Measurements from ENCODE around the gene PLEKHA7.

The PLEKHA7 gene

GRCh38 chr11:16784666-16785065 is 229.5 kb downstream of the PLEKHA7 start:
- H3K79me2 ChIP-seq (ENCODE audit: control insufficient read depth, low read length) = no peaks in the 10 kb centered on the region
- no peak overlapping the region for H3K4me2 ChIP-seq (ENCODE audit: low read length)
- no peak for TF ChIP-seq EZH2phosphoT487 (IDR thresholded peaks at IDR 0.05; ENCODE audit: borderline replicate concordance, low read length)
- TF ChIP-seq, protein P1, sequence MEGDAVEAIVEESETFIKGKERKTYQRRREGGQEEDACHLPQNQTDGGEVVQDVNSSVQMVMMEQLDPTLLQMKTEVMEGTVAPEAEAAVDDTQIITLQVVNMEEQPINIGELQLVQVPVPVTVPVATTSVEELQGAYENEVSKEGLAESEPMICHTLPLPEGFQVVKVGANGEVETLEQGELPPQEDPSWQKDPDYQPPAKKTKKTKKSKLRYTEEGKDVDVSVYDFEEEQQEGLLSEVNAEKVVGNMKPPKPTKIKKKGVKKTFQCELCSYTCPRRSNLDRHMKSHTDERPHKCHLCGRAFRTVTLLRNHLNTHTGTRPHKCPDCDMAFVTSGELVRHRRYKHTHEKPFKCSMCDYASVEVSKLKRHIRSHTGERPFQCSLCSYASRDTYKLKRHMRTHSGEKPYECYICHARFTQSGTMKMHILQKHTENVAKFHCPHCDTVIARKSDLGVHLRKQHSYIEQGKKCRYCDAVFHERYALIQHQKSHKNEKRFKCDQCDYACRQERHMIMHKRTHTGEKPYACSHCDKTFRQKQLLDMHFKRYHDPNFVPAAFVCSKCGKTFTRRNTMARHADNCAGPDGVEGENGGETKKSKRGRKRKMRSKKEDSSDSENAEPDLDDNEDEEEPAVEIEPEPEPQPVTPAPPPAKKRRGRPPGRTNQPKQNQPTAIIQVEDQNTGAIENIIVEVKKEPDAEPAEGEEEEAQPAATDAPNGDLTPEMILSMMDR (IDR thresholded peaks at IDR 0.05; ENCODE audit: low read depth, low read length, poor library complexity, severe bottlenecking) = no peak
- H3K27ac ChIP-seq (ENCODE audit: low read depth, low read length) = no peak overlapping the region
- no peaks in the 10 kb centered on the region for H3K36me3 ChIP-seq (ENCODE audit: control insufficient read depth, low read length)
- H3K4me1 ChIP-seq (ENCODE audit: control insufficient read depth, low read length) = no peaks in the 10 kb centered on the region
- H3K9me3 ChIP-seq (ENCODE audit: control insufficient read depth, insufficient read depth, low read length) = no peaks in the 10 kb centered on the region
- no peaks in the 10 kb centered on the region for H3K9me2 ChIP-seq (replicated peaks; ENCODE audit: control insufficient read depth, low read length)
- H3K27me3 ChIP-seq (ENCODE audit: control insufficient read depth, low read length) = peaks cover 6% of the 10 kb centered on the region
- no peaks in the 10 kb centered on the region for H3F3A ChIP-seq (ENCODE audit: control insufficient read depth, insufficient read depth)
- no peak overlapping the region for H3K4me3 ChIP-seq (ENCODE audit: low read length)
- no peaks in the 10 kb centered on the region; the same call in 1 of the 2 replicates for H4K20me1 ChIP-seq (ENCODE audit: control insufficient read depth, insufficient read depth, low read depth, low read length)

DNA sequence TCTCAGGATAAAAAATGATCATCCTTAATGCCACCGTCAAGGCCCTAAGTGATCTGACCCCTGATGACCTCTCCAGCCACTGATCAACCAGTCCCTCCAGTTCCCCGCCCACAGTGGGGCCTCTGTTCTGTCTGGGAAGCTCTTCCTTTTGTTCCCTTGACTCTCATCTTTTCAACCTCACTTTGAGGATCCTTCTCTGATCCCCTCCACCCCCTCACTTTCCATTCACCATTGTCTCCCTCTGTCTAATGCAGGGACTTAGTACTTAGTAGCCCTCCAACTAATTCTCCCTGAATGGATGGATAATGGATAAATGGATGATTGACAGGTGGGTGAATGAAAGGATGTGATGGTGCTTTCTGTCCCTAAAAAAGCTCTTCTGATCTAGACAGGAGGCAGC is 230.1 kb downstream of the PLEKHA7 start:
- H3K36me3 ChIP-seq (ENCODE audit: control insufficient read depth, low read length) = no peaks in the 10 kb centered on the region
- H3K79me2 ChIP-seq (ENCODE audit: control insufficient read depth, low read length) = no peaks in the 10 kb centered on the region
- TF ChIP-seq, protein P1 (IDR thresholded peaks at IDR 0.05; ENCODE audit: low read depth, low read length, poor library complexity, severe bottlenecking) = no peak
- no peak for TF ChIP-seq EZH2phosphoT487 (IDR thresholded peaks at IDR 0.05; ENCODE audit: borderline replicate concordance, low read length)
- H4K20me1 ChIP-seq (ENCODE audit: control insufficient read depth, insufficient read depth, low read depth, low read length) = no peaks in the 10 kb centered on the region; the same call in 1 of the 2 replicates
- no peaks in the 10 kb centered on the region for H3F3A ChIP-seq (ENCODE audit: control insufficient read depth, insufficient read depth)
- no peak overlapping the region for H3K4me2 ChIP-seq (ENCODE audit: low read length)
- no peaks in the 10 kb centered on the region for H3K9me2 ChIP-seq (replicated peaks; ENCODE audit: control insufficient read depth, low read length)
- H3K4me1 ChIP-seq (ENCODE audit: control insufficient read depth, low read length) = no peaks in the 10 kb centered on the region
- H3K9me3 ChIP-seq (ENCODE audit: control insufficient read depth, insufficient read depth, low read length) = no peaks in the 10 kb centered on the region
- peaks cover 6% of the 10 kb centered on the region for H3K27me3 ChIP-seq (ENCODE audit: control insufficient read depth, low read length)
- H3K4me3 ChIP-seq (ENCODE audit: low read length) = no peak overlapping the region
- H3K27ac ChIP-seq (ENCODE audit: low read depth, low read length) = no peak overlapping the region

DNA sequence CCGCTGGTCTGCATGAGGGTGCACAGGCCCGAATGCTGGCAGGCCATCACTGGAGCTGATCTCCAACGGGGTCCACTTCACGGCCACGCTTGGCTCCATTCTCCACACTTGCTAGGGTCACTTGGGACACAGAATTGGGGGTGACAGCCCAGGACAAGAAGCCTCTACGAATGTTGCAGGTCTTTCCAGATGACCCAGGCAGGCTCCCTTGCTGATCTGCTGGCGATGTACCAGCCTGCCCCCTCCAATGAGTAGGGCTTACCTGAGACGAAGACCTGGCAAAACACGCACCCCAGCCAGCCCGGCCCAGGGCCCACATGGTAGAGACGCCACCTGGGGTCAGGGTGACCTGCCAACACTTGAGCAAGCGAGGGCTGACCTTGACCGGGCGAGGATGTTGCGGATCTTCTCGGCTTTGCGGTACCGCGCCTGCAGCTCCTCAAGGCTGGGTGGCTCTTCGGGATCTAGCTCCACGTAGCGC is 230.9 kb downstream of the PLEKHA7 start:
- no peak for TF ChIP-seq EZH2phosphoT487 (IDR thresholded peaks at IDR 0.05; ENCODE audit: borderline replicate concordance, low read length)
- TF ChIP-seq, protein P1 (IDR thresholded peaks at IDR 0.05; ENCODE audit: low read depth, low read length, poor library complexity, severe bottlenecking) = no peak
- Histone ChIP-seq H3K4me2 (ENCODE audit: low read length) (no peak overlapping the region), H3K27ac (ENCODE audit: low read depth, low read length) (no peak overlapping the region), H4K20me1 (ENCODE audit: control insufficient read depth, insufficient read depth, low read depth, low read length) (no peaks in the 10 kb centered on the region; the same call in 1 of the 2 replicates), H3K4me1 (ENCODE audit: control insufficient read depth, low read length) (no peaks in the 10 kb centered on the region), H3K9me3 (ENCODE audit: control insufficient read depth, insufficient read depth, low read length) (no peaks in the 10 kb centered on the region), H3K27me3 (ENCODE audit: control insufficient read depth, low read length) (peaks cover 6% of the 10 kb centered on the region), H3K36me3 (ENCODE audit: control insufficient read depth, low read length) (no peaks in the 10 kb centered on the region), H3K79me2 (ENCODE audit: control insufficient read depth, low read length) (no peaks in the 10 kb centered on the region), H3K4me3 (ENCODE audit: low read length) (no peak overlapping the region), H3K9me2 (replicated peaks; ENCODE audit: control insufficient read depth, low read length) (no peaks in the 10 kb centered on the region), H3F3A (ENCODE audit: control insufficient read depth, insufficient read depth) (no peaks in the 10 kb centered on the region)

Data from DOHH2 (cell line).